GM21367 (cell line): ENCODE data around the gene IL34.

ENCODE experiments used
- ATAC-seq: cut with Tn5 transposase; IDR thresholded peaks from one replicate; pipeline ENCODE4 v1.9.1; 2021; ENCODE audit not compliant: unreplicated experiment

The IL34 gene

DNA sequence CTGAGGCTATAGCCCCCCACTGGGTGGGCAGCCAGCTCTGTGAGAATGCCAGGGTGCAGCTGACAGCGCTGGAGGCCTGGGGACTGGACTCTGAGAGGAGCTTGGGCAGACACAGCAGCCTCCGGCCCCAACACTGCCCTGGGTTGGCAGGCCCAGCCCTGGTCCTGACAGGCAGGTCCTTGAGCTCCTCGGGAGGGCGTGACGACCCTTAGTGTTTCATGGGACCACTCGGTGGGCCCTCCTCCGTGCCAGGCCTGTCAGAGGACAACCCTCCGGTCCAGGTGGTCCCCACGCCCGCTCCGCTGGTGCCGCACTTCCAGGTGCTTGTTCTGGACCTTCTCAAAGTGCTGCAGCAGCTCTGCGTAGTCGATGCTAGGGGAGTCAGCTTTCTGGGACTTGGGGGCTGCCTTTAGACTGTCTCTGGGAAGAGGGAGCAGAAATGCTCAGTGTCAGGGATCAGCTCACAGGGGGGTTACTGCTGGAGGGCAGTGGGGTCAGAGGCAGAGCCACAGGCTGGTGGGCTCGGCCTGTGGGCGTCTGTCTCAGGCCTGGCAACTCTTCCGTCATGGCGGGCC, 41.4 kb downstream of the IL34 start:
- no peak for ATAC-seq

DNA sequence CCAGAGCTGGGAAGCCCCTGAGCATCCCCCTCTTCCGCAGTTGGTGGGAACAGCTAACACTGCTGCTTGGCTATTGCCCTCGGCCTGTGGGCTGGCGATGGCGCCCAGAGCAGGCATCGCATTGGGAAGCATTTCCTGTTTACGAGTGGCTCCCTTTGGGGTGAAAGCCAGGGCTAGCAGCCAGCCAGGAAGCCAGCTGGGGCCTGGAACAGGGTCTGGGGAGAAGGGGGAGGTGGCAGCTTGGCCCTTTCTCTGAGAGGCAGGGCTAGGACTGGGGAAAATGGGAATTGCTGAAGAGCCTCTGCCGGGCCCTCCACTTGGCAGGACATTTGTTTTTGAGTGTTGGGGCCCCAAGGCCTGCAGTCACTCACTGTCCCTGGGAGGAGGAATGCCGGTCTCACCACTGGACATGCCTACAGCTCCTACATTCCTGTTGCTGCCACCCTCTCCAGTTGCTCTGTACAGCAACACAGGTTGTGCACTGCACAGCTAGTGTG, 41.9 kb downstream of the IL34 start:
- ATAC-seq, result no peak

DNA sequence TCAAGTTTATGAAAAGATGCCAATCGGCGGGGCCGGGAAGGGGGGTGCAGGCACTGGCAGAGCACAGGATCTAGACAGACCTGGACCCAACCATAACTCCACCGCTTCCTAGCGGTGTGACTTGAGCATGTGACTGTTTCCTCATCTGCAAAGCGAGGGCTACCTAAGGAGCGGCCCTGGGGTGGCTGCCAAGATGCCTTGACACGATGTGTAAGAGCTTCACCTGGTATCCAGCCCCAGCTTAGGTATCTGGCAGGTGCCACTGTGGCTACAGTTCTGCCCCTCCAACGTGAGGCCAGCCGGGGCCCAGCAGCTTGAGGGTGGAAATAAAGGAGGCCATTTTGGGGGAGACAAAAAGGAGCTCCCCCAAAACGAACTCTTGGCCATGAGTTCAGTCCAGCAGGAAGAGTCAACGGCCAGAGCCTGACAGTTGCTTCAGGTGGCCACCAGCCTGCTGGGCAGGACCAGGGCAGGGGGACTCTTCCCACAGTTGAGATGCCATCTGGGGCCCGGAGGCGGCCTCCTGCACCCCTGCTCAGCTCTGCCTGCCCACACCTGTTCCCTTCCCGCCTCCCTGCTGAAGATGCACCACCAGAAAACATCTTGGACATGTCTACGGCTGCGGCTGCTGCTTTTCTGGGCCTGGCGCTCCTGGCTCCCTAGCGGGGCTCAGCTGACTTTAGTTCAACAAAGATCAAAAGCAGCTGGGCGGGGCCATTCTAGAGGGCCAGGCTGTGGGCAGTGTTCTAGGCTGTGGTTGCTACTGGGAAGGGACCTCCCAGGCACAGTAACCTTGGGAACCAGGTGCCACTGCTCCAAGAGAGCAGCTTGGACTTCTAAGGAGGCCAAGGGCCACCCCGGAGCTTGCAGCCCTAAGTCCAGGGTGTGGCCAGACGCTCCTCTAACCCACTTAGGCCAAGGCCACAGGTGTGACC, 42.9 kb downstream of the IL34 start:
- no peak for ATAC-seq

DNA sequence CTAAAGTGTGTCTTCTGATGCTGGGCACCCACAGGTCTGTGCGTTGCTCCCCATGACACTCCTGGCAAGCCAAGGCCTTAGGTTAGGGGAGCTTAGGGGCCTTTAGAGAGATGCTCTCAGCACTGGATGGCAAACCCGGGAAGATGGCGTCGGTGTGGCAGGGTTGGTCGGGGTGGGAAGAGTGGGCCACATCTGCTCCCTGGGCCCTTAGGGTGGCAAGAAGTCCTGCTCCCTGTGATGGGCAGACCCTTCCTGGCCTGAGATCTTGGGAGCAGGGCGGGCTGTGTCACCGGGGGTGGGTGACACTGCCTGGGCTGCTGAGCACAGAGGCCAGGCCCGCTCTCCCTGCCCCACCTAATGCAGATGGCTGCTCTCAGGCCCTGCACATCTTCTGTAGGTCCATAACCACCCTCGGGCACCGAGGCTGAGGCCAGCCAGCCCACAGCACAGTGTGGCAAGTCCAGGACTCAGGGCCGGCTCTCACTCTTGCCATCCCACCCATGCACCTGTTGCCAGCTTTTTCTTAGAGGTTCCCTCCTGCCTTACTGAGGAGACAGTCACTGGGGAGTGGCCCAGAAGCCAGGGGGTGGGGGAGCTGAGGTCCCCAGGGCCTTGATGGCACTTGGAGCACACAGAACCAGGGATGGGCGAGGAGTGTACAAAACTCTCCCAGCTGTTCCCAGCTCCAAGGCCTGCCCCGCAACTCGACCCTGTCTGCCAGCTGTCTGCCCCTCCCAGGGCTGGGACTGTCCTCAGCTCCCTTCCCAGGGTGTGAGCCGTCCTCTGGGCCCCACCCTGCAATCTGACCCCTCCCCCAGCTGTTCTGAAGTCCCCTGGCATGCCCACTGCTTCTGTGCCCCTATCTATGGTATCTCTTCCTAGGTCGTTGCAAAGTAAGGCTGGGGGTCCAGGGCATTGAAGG, 43.9 kb downstream of the IL34 start:
- no peak for ATAC-seq

DNA sequence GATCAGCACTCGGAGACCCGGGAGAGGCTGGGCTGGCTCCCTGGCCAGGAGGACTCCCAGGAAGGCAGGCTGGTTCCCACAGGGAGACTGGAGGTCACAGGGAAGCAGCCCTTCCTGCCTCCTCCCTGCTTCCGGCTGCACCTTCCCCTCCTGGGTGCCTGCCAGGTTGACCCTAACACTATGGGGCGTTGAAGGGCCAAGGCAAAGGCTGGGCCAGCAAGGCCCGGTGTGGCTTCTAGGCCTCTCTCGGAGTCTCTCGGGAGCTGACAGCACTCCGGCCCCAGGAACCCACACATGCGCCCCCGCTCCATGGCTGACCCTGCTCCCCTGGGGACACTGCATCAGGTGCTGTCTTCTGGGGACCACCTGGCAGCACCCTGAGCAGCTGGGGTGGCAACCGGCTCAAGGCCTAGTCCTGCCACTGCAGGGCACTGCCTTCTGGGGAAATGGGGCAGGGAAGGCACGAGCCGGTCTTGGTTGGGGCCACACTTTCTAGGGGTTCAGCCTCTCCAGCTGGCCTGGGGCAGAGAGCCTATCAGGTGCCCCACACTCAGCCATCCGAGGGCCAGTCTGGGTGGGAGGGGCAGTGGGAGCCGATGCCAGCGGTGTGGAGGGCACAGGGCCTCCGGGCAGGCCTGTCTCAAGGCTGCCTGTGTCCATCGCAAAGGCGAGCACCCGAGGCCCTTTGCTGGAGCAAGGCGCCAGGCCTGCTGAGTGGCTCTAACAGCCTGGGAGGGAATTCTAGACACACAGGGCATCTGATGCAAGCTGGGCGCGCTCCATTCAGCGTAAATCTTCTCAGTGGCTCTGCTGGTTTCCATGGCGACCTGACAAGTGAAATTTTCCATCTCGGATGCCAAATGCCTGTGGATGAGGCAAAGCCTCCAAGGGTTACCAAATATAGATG, 45.1 kb downstream of the IL34 start:
- ATAC-seq, result no peak

DNA sequence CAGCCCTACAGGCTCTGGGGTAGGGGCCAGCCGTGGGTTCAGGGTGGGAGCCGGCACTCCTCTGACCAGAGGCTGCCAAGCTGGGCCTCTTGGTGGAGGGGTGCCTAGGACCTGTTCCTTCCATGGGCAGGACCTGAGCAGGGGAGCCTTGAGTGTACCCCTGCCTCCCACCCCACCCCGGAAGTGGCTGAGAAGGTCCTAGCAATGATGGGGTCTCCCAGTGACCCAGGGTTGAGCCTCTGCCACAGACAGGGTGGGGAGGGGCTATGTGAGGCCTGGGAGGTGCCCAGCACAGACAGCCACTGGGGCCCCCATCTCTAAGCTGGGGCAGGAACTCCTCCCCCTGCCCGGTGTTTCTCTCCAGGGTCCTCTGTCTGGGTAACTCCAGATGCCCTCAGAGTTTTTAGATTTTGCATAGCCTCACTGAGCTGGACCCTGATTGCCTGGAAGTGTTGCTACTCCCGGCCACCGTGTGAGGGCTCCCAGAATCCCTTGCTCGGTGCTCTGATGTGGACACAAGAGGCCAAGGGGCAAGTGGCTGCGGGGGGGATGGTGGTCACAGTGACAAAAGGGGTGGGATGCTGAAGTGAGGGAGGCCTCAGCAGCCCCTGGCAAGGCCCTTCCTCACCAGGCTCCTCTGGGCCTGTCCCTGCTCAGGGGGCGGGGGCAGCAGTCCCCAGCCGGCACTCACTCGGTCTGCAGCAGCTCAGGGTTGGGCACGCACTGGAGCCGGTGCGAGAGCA, 45.9 kb downstream of the IL34 start:
- no peak for ATAC-seq

DNA sequence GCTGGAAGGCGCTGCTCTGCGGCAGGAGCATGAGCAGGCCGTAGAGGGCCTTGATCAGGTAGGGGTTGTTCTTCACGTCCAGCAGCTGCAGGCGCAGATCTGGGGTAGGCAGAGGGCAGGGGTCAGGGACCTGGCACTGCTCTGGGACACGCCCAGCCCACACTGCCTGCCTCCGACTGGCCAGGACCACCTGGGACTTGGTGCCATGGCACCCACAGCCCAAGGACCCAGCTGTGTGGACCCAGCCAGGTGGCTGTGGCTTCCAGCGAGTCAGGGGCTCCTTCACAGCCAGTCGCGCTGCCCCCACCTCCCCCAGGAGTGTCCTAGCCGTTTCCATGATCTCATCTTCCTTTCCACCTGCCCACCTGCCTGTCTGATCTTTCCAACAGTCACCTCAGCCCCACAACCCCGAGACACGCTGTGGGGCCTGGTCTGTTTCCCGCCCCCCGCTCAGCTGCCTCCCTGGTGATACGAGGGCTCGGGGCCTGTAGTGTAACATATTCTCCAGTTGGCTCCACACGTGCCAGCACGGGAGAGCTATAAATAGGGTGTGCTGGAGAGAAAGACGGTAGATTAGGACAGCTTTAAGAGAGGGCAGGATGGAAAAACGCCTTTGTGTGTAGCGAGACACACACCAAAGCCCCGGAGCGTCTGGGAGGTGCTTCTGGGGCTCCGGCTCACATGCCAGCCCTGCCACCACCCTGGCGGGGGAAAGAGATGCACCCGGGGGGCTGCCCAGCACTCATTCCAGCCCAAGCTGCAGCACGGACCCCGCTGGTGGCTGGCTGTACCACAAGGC, 46.7 kb downstream of the IL34 start:
- no peak for ATAC-seq

DNA sequence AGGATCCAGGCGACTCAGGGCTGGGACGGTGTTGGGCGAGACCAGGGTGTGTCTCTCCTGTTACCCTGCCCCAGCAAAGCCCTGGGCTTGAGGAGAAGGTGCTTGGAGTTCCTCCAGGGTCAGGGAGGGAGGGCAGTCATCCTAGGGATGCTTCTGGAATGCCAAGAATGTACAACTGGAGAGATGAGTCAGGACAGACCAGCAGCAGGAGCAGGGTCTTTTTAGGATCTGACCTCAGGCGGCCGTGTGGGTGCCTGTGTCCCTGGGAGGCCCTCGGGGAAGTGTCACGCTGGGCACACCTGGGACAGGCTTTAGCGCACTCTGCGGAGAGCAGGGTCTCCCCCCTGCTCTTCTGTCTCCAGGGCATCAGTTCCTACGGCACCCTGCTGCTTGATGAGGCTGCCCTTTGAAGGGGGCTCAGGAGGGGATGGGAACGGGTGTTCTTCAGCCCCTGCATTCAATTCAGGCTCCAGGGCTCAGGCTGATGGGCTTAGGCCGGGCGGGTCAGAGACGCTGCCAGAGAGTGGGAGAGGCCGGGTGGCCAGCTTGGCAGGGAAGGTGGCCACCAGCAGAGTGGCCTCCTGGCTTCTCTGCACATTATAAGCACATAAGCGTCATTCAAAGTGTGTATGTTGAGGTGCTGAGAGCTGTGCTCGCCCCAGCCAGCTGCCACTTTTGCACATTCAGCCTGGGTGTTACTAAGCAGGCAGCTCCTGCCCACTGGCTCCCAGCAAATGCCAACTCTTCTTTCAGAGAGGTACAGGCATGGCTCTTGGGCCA, 47.9 kb downstream of the IL34 start:
- ATAC-seq, result no peak

DNA sequence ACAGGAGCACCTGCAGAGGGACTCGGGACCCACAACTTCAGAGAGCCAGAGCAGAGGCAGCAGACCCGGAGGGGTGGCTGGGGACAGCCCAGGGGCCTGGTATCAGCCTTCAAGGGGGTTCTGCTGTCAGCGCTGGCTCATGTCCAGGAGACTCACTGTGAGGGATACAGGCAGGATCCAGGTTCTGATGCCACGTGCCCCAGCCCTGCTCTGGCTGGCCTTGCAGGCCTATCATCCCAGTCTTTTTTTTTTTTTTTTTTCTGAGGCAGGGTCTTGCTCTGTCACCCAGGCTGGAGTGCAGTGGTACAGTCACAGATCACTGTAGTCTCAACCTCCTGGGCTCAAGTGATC, 48.5 kb downstream of the IL34 start:
- no peak for ATAC-seq

DNA sequence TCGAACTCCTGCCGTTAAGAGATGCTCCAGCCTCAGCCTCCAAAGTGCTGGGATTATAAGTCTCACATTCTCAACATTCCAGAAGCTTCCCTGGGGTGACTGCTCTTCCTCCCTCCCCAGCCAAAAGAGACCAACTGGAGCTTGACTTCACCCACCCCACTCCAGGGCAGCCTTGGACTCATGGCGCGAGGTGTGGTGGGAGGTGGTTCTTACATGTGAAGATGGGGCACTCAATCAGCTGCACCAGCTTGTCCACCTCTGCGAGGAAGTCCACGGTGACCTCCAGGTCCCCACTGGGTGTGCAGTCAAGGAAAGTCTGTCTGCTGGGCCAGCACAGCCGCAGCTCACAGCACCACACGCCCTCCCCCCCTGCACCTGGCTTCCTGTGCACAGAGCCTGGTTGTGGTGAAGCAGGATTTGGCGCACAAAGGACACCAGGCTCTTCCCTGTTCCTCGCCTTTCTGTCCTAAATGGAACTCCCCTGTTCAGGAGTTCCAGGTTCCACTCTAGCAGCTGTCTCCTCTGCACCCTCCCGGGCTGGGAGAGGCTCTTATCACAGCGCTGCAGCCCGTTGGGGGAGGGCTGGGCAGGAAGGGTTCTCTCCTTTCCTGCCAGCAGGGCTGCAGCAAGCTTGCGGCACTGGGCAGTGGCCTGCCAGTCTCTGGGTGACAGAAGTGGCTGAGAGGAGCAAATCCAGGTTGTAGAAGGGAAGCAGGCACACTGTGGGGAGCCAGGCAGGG, 49.1 kb downstream of the IL34 start:
- no peak for ATAC-seq

DNA sequence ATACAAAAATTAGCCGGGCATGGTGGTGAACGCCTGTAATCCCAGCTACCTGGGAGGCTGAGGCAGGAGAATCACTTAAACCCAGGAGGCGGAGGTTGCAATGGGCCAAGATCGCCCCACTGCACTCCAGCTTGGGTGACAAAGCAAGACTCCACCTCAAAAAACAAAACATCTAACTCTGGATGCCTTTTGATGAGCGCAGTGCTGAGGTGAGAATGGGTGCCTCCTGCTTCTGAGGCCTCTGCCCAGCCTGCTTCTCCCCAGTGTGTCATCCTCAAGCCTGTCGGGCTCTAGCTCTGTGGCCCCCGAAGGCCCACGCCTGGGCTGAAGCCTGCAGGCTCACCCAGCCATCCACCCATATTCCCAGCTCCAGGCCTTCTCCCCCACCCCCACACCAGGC, 50.0 kb downstream of the IL34 start:
- no peak for ATAC-seq

DNA sequence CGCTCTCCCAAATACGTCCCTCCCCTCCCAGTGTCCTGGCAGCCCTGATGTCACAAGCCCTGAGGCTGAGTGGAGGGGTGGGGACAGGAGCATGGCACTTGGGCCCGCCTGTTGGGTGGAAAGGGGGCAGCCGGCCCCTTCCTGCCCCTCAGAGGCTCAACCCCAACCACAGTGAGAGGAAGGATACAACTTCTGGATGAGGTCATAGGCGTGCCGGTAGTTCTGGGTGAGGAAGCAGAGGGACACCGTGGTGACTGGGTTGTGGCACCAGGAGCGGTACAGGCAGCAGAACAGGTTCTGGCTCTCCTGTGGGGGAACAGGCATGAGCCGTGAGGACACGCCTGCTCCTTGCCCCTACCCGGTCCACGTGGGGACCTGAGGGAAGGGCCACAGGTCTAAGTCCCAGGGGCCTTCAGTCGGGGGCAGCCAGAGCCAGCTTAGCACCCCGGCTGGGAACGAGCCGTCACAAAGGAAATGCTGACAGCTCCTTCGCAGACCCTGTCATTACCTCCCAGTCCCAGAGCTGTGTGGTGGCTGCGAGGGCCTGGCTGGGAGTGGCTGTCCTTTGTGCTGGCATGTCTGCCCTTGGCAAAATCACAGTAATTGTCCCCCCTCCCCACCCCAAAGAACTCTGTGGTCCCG, 50.7 kb downstream of the IL34 start:
- no peak for ATAC-seq

DNA sequence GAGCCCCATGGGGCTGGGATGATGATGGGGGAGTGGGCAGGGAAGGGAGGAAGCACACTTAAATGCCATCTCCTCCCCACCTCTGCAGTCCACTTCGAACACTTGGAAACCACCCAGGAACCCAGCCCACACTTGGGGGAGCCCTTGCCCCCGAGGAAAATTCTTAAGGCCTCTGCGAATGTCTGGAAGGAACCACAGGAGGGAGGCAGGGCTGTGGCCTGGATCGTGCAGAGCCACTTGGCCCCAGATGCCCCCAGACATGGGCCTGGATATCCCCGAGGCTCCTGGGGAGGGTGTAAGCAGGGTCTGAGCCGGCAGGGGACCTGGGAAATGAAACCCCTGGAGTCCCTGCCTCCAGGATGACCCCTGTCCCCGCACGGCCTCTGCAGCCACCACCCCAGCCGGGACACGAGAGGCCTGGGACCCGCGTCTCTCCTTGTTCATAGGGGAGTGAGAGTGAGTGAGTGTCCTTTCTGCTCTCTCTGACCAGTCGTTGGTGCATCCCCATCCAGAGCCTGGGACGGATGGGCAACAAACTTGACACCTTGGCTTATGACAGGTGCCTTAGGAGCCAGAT, 51.3 kb downstream of the IL34 start:
- ATAC-seq, result no peak

DNA sequence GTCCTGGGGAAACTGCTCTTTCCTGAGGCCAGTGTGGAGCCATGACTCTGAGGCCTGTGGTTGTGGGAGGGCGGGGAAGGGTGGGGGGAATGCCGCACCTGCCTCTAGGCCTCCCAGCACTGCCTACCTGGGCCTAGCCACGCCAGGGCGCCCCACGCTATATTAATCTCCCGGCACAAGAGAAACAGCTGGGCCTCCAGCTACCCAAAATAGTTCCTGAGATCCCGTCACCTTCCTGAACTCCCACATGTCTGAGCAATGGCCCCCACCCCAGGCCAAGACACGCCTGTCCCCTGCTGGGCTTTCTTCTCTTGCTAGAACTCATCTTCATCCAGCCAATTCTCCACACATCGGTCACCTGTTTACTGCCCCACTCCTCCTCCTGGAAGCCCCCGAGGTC, 52.5 kb downstream of the IL34 start:
- no peak for ATAC-seq

DNA sequence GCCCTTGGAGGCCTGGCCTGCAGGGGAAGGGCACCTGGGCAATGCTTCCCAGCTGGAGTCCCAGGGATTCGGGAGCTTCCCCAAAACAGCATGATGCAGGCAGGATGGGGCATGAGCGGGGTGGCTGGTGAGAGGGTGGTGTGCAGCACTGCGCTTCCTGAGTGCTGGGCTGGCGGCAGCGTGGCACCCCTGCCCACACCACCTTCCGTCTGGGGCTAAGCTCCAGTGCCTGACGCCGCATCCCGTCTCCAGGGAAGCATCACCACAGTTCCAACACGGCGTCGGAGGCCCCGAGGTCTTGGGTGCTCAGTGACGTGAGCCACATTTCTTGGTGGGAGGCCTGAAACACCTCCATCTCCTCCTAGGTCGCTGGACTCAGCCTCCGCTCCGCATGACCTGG, 53.3 kb downstream of the IL34 start:
- ATAC-seq, result no peak

DNA sequence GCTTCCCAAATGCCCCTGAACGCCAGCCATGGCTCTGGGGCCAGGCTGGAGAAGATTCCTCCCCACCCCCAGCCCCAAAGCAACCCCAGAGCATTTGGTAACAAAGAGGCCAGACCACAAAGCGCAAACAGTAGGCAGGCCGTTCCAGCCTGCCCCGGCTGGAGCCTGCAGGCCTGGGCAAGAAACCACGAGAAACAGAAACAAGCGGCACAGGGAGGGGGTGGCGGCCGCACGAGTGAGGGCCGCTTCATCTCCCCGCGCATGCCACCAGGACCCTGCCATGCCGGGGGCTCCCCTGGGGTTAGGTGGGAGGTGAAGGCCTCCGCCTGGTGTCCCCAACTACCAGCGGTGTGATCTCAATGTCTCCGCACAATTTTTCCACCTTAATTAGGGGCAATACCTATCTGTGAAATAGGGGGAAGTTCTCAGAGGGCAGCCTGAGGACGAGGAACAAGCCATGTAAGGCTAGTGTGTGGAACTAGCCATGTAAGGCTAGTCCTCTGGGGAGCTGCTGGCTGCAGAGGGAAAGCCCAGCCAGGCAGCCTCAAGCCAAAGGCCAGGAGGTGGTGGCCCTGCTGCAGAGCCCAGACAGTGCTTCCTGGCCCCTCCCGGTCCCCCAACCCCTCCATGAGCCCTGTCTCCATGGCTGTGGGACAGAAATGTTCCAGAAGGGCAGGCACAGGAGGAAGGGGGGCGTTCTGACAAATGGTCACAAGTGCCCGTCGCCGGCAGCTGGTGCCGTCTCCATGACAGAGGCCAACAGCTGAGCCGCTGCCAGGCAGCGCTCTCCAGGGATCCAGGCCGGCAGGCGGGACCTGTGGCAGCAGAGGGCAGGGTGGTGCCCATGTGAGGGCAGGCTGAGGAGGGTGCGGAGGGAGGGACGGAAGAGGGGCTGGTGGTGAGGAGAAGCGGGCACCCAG, 54.0 kb downstream of the IL34 start:
- no peak for ATAC-seq
